ENCODE data around the gene LANCL2.
"Not testable (repeated sequence)": the region's sequence is repeated elsewhere in the genome, so short reads cannot be mapped to it uniquely, and the experiment has no call there.

The LANCL2 gene, protein sequence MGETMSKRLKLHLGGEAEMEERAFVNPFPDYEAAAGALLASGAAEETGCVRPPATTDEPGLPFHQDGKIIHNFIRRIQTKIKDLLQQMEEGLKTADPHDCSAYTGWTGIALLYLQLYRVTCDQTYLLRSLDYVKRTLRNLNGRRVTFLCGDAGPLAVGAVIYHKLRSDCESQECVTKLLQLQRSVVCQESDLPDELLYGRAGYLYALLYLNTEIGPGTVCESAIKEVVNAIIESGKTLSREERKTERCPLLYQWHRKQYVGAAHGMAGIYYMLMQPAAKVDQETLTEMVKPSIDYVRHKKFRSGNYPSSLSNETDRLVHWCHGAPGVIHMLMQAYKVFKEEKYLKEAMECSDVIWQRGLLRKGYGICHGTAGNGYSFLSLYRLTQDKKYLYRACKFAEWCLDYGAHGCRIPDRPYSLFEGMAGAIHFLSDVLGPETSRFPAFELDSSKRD

DNA sequence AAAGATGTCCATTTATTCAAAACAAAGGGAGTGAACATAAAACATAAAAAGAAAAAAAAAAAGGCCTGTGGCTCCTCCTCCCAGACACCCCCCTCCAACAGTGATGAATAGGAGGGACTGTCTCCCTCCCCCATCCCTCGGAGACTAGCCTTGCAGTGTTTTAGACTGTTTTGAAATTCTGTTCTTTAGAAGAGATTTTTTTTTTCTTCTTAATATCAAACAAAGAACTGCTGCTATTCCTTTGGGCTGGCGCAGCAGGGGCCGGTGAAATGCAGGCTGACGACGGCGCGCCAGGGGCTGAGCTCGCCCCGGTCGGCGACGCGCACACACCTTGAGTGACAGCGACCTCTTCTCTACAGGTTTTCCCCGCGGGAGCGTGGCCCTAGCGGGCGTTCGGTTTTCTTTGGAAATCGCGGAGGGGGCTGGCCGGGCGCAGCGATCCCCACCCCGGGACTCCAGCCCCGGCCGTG, at the start of gene LANCL2:
LANCL2 (plus strand) TSS at position 133 of the 470 bp plus-strand sequence. CDS start 689 bp downstream, outside the sequence.
- DNase-seq = peak; percentile 96

DNA sequence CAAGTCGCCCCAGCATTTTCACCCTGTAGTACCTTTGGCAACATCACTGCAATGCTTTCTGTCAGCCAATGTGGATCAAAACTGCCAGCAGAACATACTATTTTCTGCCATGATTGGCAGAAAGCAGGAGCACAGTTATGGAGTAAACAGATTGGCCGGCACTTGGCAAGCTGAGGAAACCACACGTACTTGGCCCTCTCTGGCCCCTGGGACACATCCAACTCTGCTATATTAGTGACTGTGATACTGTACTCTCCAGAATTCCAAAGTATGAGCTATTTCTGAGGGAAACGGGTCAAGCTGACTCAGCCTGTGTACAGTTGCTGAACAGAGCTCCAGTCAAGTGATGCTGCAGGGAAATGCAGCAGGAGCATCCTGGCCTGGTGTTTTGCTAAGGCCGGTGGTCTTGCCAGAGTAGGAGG, 39.8 kb upstream of the LANCL2 start:
- DNase-seq = no peak

- no peak for DNase-seq
Measured at GRCh38 chr7:55326081-55326835, 38.9 kb upstream of the LANCL2 start.

DNA sequence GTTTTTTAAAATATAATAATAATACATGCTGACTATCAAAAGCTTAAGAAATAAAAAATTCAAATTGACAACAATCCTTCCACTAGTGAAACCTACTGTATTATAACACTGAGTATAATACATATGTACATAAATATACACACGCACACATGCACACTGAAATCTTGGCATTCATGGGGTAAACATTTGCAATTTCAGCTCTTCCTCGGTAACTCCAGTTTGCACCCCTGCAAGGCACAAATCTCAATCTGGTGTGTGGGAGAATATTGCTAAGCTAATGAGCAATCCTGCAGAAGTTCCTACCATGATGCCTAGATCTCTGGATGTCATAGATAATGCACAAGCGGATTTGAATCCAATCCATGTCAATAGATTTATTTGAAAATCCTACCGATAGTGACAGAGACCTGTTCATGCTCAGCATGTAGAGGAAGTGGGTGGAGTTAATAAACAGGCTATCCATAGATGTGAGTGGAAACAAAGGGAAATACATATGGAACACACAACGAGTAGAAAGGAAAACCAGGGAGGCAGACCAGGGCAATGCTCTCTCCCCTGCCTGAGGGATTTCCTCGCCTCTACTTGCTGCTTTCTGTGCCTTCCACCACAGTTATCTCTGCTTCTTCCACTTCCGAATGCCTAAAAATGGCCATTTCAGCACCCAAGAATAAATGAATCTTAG, 38.1 kb upstream of the LANCL2 start:
- DNase-seq = no peak

DNA sequence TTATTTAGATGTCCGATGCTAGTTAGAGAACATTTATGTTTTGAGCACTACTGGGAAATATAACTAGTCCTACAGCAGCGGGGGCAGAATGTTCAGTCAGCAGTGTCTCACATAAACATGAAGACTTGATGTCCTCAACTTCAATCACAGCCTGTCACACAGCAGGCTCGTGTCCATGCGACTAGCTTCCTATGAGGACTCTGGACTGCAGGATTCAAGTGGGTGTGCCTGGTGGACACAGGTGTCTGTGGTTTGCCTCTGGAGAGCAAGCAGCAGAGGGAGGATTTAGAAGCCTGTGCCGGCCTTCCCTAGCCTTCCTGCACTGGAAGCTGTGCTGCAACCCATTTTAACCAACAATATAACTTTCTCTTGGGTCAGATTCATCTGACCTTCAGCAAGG, 30.0 kb upstream of the LANCL2 start:
- DNase-seq = no peak

- DNase-seq = no peak
Measured at GRCh38 chr7:55335786-55336185, 29.4 kb upstream of the LANCL2 start.

DNA sequence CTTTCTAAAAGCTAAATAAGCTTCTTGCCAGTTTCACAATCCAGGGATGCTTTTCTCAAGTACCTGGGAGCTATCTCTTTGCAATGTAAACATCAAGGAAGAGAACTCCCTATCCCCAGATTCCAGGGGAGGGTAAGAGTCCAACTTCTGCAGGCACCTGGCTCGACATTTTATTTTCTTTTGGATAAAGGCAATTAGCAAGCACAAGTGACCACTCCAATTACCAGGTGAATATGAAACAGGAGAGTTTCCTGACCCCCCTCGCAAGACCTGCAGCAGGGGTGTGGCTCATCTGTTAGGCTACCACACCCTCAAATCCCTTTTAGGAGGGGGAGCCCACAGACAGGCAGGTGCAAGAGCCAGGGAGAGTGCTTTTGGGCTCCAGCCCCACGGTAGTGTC, 28.6 kb upstream of the LANCL2 start:
- DNase-seq = no peak

DNA sequence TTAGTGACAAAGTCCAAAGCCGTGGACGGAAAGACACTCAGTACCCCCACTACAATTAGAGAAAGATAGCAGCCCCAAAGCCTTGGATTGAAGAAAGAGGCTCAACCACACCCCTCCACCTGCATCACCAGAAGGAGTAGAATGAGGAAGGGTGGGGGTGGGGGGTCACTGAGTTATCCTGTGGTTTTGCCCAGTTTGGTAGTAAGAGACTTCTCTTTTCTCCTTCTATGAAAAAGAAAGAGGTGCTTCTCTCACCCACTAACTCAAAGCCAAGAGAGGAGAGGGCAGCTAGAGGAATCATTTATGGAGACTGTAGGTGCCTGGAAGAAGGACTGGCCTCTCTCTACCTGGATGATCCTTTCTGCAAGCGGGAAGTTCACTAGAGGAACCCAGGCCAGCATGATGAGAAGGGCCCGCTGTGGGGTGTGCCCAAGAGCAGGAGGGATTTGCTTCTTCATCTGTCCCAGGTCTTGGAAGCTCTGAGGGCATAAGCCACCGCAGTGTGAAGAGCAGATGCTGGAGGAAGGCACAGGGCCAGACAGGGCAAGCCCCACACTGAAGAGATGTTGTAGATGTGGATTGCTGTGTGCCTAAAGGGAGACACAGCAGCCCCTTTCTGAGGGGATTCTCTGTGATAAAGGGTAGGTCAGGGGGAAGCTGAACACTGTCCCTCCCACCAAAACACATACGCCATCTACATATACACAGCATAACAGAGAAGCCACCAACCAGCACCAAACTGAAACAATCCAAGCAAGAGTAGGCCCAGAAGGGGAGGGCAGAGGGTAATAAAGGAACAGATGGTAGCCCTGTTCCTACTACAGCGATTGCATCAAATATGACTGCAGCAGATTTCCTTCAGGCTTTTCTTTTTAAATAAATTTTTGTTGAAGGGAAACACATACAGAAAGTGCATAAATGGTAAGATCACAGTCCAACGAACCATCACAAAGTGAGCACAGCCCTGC, 25.8 kb upstream of the LANCL2 start:
- no peak for DNase-seq

DNA sequence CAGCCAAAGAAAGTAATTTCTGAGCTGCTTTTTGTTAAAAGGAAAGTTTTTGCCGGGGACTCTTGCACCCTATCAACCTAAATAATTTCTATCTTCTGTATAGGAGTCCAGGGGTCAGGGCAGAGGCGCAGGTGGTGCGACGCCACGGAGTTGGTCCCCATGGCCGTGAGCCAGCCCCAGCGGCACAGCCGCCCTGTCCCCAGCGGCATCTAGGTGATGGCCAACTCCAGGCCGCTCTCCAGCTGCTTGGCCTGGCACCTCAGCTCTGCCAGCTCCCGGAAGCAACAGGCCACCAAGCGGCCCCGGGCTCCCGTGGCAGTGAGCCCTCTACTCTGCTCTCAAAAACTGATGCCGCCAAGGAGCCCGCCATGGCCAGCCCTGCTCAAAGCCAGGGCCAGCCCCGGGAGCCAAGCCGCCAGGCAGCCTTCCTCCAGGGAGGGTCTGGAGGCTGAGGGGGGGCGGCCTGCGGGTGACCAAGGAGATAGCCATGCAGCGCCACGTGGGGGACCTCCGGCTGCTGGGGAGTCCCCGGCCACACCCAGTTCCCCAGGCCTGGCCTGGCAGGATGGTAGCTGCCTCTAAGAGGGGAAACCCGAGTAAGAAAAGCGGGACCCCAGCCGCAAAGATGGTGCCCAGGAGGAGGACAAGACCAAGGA, 22.8 kb upstream of the LANCL2 start:
- DNase-seq = no peak

DNA sequence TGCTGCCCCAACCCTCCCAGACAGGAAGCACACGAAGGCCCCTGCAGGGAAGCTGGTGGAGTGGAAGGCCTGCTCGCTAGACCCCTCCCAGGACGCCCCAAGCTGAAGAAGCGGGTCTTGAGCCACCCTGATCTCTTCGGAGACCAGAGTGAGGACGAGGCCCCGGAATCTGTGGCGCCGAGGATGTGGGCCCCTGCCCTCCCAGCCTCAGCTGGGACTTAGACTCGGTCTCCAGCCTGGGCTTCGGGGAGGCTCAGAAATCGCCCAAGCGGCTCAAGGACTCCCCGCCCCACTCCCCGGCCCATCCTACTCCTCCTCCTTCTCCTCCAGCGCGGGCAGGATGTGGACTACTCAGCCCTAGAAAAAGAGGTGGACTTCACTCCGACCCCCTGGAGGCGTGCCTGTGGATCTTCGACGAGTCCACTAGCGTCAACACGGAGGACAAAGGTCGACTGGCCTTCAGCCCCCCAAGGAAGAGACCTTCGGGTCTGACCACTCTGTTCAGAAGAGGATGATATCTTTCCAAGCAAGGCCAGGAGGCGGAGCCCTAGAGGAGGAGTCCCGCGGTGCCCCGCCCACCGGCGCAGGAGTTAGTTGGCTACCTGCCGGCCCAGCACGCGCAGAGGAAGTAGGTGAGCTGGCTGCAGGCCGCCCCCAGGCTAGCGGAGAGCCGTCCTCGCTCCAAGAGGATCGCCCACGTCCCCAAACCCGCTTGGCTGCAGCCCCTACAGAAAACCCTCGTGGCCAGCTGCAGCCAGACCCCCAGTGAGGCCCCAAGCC, 21.9 kb upstream of the LANCL2 start:
- no peak for DNase-seq

DNA sequence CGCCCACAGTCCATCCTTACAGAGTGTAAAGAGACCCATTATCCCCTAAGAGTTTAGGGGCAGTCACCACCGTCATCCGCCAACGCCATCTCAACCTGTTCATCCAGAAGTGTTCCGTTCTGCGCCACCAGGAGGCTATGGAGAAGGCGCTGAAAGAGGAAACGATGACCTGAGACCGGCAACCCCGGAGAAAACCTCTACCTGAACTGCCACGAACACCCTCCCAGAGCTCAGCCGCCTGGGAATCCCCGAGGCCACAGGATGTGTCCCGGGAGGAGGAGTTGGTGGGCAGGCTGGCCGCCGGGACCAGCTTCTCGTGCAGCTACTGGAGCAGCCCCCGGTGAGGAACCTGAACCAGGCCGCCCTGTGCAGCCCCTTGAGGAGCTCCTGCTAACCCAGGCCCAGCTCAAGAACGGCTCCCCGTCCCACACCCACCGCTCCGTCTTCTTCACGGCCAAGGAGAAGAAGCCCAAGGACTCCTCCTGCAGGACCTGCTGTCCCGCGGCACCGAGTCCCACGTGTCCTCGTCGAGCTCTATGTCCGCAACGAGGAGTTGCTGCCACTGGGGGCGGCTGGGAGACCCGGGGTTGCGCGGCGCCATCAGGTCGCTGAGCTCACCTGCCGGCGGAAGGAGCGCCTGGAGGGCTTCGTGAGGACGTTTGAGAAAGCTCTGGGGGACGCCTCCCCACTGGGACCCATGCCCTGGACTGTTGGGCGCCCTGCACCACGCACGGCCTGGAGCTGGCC, 21.1 kb upstream of the LANCL2 start:
- no peak for DNase-seq

- peak; percentile 8 for DNase-seq
Measured at GRCh38 chr7:55344840-55345239, 20.3 kb upstream of the LANCL2 start.

DNA sequence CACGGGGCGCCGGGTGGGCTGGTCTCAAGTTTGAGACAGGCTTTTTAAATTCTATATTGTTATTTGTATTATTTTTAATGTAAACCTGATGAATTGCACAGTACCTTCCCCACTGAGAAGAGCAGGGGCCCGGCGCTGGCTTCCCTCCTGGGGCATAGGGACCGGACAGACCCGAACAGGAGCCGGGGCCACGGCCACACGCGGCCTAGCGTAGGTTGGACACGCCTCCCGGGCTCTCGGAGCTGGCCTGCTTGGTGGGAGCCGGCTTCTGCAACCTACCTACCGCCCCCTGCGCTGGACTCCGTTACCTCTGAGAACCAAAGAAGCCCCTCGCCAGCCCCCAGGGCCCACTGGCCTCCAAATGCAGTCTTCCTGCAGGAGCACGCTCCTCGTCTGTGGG, 19.8 kb upstream of the LANCL2 start:
- DNase-seq = peak; percentile 13

DNA sequence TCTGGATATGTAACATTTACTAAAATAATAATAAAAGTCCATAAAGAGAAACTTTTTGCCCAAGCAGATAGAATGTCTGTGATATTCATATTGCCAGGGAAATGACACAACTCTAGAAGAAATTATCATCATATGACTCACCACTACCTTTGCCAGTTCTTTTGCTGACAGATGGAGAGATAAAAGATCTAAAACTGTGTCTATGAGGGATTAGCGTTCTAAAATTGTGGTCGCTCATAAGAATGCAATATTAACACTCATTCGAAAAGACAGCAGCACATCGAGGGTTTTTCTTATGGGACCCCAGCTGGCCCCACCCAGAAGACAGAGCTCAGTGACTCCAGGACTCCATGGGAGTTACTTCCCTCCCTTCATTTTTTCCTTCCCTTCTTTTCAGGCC, 16.6 kb upstream of the LANCL2 start:
- DNase-seq = no peak

GRCh38 chr7:55349121-55349520, 16.0 kb upstream of the LANCL2 start:
- no peak for DNase-seq

DNA sequence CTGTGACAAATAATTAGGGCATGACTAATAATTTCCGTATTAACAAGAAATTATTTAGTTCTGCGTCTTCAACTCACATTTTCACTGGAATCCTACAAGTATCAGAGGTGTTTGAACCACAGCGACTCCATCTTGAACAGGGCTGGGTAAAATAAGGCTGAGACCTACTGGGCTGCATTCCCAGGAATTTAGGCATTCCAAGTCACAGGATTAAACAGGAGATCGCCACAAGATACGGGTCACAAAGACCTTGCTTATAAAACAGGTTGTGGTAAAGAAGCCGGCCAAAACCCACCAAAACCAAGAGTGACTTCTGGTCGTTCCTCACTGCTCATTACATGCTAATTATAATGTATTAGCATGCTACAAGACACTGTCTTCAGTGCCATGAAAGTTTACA, 14.9 kb upstream of the LANCL2 start:
- no peak for DNase-seq

DNA sequence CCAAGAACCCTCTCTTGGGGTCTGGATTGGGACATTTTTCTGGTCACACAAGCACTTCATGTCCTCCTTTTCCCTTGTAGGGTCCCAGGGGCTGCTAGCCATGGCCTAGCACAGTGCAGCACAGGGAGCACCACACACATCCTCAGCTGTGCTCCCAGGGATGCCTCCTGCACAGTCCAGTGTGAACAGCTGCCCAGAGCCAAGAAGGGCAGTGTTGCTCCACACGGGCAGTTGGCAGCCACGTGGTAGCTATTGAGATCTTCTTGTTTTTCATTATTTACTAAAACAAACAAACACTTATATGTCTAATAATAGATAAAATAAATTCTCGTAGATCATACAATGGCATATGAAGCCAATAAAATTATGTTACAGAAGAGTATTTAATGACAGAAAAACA, 13.9 kb upstream of the LANCL2 start:
- DNase-seq = no peak

- not testable (repeated sequence) for DNase-seq
Measured at GRCh38 chr7:55352947-55353273, 12.2 kb upstream of the LANCL2 start.

DNA sequence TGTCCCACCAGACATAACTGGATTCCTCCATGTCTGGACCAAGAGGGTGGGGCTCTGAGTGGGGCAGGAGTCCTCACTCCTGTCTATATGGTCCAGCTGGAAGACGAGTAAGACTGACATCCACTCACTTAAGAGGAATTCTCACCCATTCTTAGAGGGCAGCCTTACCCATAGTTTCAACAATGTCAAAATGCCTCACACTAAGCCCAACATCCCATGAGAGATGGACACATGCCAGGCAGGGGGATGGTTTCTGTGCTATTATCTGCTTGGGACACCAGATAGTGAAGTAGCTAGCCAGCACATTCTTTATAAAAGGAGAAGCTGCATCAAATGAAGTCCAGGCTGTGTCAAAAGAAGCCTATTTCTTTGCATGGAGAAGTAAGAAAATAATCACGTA, 4.7 kb upstream of the LANCL2 start:
- DNase-seq = no peak

- no peak for DNase-seq
Measured at GRCh38 chr7:55361560-55361959, 3.6 kb upstream of the LANCL2 start.
